Measurements from ENCODE around the gene KCNIP4.

DNA sequence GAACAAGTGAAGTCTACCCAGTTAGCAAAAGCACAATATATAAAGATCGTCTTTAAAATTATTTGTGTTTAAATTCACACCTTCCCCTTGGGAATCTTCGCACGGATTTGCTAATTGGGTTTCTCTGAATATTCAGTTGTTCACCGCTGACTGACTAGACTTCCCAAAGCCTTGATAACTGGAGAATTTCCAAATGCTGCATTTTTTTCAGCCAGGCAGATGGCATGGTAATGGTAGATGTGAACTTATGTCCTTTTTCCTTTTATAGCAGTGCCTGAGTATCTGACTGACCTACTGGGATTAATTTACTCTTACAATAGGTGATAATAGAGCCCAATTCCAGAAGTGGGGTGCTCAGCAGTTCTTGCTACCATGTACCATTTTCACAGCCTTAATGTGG, 700.2 kb downstream of the KCNIP4 start:
- TF ChIP-seq CTCF (conservative IDR thresholded peaks at IDR 0.05) (no peak), EZH2 (IDR thresholded peaks at IDR 0.05; ENCODE audit: low read depth) (no peak)
